Osteoblast (primary cell): ENCODE measurements around the gene FES. TPM values are rescaled to one million over a fixed set of nuclear protein-coding genes. Genes with fewer than 3 reads are reported as not detected.
A peak's percentile ranks its signal among the peaks of the same experiment; 100 is the strongest.

Source experiments
- DNase-seq: peaks from one replicate; pipeline ENCODE4 v3.0.0; 2011; ENCODE audit warnings: low spot score, mixed read lengths; ENCODE audit not compliant: insufficient read length; ENCODE audit errors: missing footprints
- H2AFZ ChIP-seq: 2 replicates; pipeline ENCODE4 v1.6.0; 2011; ENCODE audit warnings: mild to moderate bottlenecking, low read length
- H3K27ac ChIP-seq: 2 replicates; pipeline ENCODE4 v1.5.1; 2011; ENCODE audit warnings: mild to moderate bottlenecking, low read depth, low read length, moderate library complexity
- H3K27me3 ChIP-seq: 2 replicates; pipeline ENCODE4 v1.6.0; 2012; ENCODE audit warnings: mild to moderate bottlenecking, control low read depth, inconsistent platforms, low read length, moderate library complexity; ENCODE audit not compliant: insufficient read depth
- H3K36me3 ChIP-seq: 2 replicates; pipeline ENCODE4 v1.5.1; 2011; ENCODE audit warnings: mild to moderate bottlenecking, low read length, control low read depth, moderate library complexity; ENCODE audit not compliant: insufficient read depth
- H3K4me1 ChIP-seq: 2 replicates; pipeline ENCODE4 v1.5.1; 2011; ENCODE audit warnings: mild to moderate bottlenecking, low read length, control low read depth, moderate library complexity; ENCODE audit not compliant: insufficient read depth
- H3K4me2 ChIP-seq: 2 replicates; pipeline ENCODE4 v1.6.0; 2011; ENCODE audit warnings: mild to moderate bottlenecking, low read length; ENCODE audit not compliant: insufficient read depth
- H3K4me3 ChIP-seq: fragments of 200-600 bp; sonication (generic); 3 replicates; pipeline ENCODE4 v1.5.1; 2012; ENCODE audit warnings: mild to moderate bottlenecking, low read length, inconsistent platforms; ENCODE audit not compliant: insufficient read depth
- H3K79me2 ChIP-seq: 2 replicates; pipeline ENCODE4 v1.6.0; 2012; ENCODE audit warnings: mild to moderate bottlenecking, low read length, control low read depth, inconsistent platforms; ENCODE audit not compliant: insufficient read depth
- H3K9me3 ChIP-seq: 2 replicates; pipeline ENCODE4 v1.5.1; 2011; ENCODE audit warnings: low read depth, low read length, control low read depth
- H4K20me1 ChIP-seq: 2 replicates; pipeline ENCODE4 v1.6.0; 2012; ENCODE audit warnings: mild to moderate bottlenecking, low read length, control low read depth; ENCODE audit not compliant: insufficient read depth
- total RNA-seq: library from RNA; depleted of rRNA; stranded (reverse); fragments of >200 nt; gene quantifications from 2 replicates; pipeline ENCODE4 v1.2.3, GENCODE V29; 2012
- TF ChIP-seq, protein P1 (sequence below): IDR thresholded peaks from 2 replicates; pipeline ENCODE4 v1.5.1; 2011; ENCODE audit warnings: mild to moderate bottlenecking, low read depth, low read length, moderate library complexity; ENCODE audit errors: extremely low read depth

Gene FES
- 19.2 and 20.3 TPM in 2 replicates for total RNA-seq

GRCh38 chr15:90883976-90884718 is at the start of gene FES:
TSS of gene FES (plus strand) at chr15:90884504. CDS start at chr15:90885046, 542 bp downstream.
- TF ChIP-seq, protein P1, sequence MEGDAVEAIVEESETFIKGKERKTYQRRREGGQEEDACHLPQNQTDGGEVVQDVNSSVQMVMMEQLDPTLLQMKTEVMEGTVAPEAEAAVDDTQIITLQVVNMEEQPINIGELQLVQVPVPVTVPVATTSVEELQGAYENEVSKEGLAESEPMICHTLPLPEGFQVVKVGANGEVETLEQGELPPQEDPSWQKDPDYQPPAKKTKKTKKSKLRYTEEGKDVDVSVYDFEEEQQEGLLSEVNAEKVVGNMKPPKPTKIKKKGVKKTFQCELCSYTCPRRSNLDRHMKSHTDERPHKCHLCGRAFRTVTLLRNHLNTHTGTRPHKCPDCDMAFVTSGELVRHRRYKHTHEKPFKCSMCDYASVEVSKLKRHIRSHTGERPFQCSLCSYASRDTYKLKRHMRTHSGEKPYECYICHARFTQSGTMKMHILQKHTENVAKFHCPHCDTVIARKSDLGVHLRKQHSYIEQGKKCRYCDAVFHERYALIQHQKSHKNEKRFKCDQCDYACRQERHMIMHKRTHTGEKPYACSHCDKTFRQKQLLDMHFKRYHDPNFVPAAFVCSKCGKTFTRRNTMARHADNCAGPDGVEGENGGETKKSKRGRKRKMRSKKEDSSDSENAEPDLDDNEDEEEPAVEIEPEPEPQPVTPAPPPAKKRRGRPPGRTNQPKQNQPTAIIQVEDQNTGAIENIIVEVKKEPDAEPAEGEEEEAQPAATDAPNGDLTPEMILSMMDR: no peak
- DNase-seq: peak; percentile 92

DNA sequence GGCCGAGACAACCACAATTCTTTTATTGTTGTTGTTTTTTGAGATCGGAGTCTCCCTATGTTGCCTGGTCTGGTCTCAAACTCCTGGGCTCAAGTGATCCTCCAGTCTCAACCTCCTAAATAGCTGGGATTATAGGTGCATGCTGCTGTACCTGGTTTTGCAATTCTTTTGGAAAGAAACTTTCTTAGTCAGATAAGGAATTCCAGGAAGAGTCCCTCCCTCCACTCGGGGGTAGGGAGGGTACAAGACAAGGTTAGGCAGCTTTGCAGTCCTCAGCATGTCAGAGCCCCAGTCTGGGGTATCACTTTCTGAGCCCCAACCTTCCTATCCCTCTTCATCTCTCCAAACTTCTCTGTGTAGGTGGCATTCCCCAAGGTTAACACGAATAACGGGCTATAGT is 49.7 kb upstream of the FES start:
- TF ChIP-seq, protein P1: no peak
- Histone ChIP-seq H3K27ac (no peak overlapping the region), H3K4me1 (peaks cover 6% of the 10 kb centered on the region), H3K27me3 (no peaks in the 10 kb centered on the region), H3K9me3 (no peaks in the 10 kb centered on the region), H4K20me1 (no peaks in the 10 kb centered on the region), H3K79me2 (no peaks in the 10 kb centered on the region), H2AFZ (no peak overlapping the region), H3K4me3 (no peak overlapping the region), H3K4me2 (no peak overlapping the region), H3K36me3 (no peaks in the 10 kb centered on the region)
- DNase-seq: peak; percentile 27

More at GRCh38 chr15:90883976-90884718, at the start of gene FES:
- peak within 1 kb of the TSS; percentile 73 for H3K27ac ChIP-seq
- H3K27me3 ChIP-seq: no peaks in the 10 kb centered on the region
- H3K4me2 ChIP-seq: peak within 1 kb of the TSS; percentile 80
- H2AFZ ChIP-seq: peak within 1 kb of the TSS; percentile 65
- H3K4me3 ChIP-seq: peak within 1 kb of the TSS; percentile 73
- peaks cover 36% of the 10 kb centered on the region for H3K36me3 ChIP-seq
- peaks cover 26% of the 10 kb centered on the region for H3K4me1 ChIP-seq
- H3K79me2 ChIP-seq: peaks cover 7% of the 10 kb centered on the region
- H4K20me1 ChIP-seq: peaks cover 4% of the 10 kb centered on the region
- H3K9me3 ChIP-seq: no peaks in the 10 kb centered on the region

- H3K4me3 ChIP-seq: no peak overlapping the region
- no peak overlapping the region for H3K4me2 ChIP-seq
- H3K27ac ChIP-seq: no peak overlapping the region
- no peaks in the 10 kb centered on the region for H3K36me3 ChIP-seq
- peak; percentile 89 for DNase-seq
- TF ChIP-seq, protein P1: no peak
- no peaks in the 10 kb centered on the region for H4K20me1 ChIP-seq
- peaks cover 6% of the 10 kb centered on the region for H3K4me1 ChIP-seq
- no peaks in the 10 kb centered on the region for H3K27me3 ChIP-seq
- H3K9me3 ChIP-seq: no peaks in the 10 kb centered on the region
- H2AFZ ChIP-seq: no peak overlapping the region
- no peaks in the 10 kb centered on the region for H3K79me2 ChIP-seq
These were observed 47.9 kb upstream of the FES start for GRCh38 chr15:90836296-90836871.

DNA sequence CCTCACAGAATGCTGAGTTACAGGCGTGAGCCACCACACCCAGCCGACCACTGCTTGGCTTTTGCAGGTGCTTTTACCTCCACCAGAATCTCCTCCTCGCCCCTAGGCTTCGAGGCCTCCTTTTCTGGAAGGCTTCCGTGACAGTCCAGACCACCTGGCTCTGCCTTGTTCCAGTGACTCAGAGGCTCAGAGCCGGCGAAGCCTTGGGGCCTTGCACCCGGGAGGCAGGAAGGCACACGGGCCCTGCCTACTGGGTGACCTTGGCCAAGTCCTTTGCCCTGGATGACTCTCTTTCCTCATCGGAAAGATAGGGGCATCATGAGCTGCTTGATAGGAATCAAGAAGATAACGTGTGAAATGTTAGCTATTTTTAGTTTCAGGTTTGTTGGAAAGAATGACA is 47.2 kb upstream of the FES start:
- Histone ChIP-seq H3K4me3 (no peak overlapping the region), H3K27ac (no peak overlapping the region), H4K20me1 (no peaks in the 10 kb centered on the region), H3K36me3 (no peaks in the 10 kb centered on the region), H3K79me2 (no peaks in the 10 kb centered on the region), H3K27me3 (no peaks in the 10 kb centered on the region), H3K4me1 (peaks cover 6% of the 10 kb centered on the region), H2AFZ (no peak overlapping the region), H3K4me2 (no peak overlapping the region), H3K9me3 (no peaks in the 10 kb centered on the region)
- peak; percentile 48 for DNase-seq
- TF ChIP-seq, protein P1: no peak
